ENCODE measurements around the gene EEIG1. TPM values are rescaled to one million over a fixed set of nuclear protein-coding genes. Genes with fewer than 3 reads are reported as not detected.

The EEIG1 gene
- polyA plus RNA-seq, 1 donor (not counting 4 experiments of a cell fraction or from before 2014, with no cell fraction given): 3.7 TPM

- no peak for DNase-seq (ENCODE audit: low read depth, low spot score)
- peak overlapping the region; percentile 44 for H3K27ac ChIP-seq (ENCODE audit: control insufficient read depth, insufficient read depth, low read length)
- peak overlapping the region; percentile 72 for H2AFZ ChIP-seq (ENCODE audit: control insufficient read depth, low read length)
- H3K27me3 ChIP-seq (ENCODE audit: control insufficient read depth, extremely low read depth, insufficient read depth, low read length): no peaks in the 10 kb centered on the region
- TF ChIP-seq EZH2 (IDR thresholded peaks at IDR 0.05; ENCODE audit: low read length): no peak
- TF ChIP-seq, protein P1, sequence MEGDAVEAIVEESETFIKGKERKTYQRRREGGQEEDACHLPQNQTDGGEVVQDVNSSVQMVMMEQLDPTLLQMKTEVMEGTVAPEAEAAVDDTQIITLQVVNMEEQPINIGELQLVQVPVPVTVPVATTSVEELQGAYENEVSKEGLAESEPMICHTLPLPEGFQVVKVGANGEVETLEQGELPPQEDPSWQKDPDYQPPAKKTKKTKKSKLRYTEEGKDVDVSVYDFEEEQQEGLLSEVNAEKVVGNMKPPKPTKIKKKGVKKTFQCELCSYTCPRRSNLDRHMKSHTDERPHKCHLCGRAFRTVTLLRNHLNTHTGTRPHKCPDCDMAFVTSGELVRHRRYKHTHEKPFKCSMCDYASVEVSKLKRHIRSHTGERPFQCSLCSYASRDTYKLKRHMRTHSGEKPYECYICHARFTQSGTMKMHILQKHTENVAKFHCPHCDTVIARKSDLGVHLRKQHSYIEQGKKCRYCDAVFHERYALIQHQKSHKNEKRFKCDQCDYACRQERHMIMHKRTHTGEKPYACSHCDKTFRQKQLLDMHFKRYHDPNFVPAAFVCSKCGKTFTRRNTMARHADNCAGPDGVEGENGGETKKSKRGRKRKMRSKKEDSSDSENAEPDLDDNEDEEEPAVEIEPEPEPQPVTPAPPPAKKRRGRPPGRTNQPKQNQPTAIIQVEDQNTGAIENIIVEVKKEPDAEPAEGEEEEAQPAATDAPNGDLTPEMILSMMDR (optimal IDR thresholded peaks at IDR 0.05 in 1 of 3, IDR thresholded peaks at IDR 0.05 in 1 of 3, conservative IDR thresholded peaks at IDR 0.05 in 1 of 3; ENCODE audit: extremely low read depth in 1 of 3, insufficient read depth in 2 of 3, low read length in 3 of 3): no peak
- no peaks in the 10 kb centered on the region for H3K79me2 ChIP-seq (ENCODE audit: control insufficient read depth, insufficient read depth, low read length)
- H3K9me3 ChIP-seq (ENCODE audit: control insufficient read depth, low read depth, low read length): no peaks in the 10 kb centered on the region
- H3K4me3 ChIP-seq (ENCODE audit: control insufficient read depth in 2 of 3, extremely low read depth in 1 of 3, insufficient read depth in 2 of 3, low read depth in 1 of 3, low read length in 3 of 3): peak overlapping the region in 1 of 3 experiments; percentile 1
- H3K9me1 ChIP-seq (ENCODE audit: control insufficient read depth, extremely low read depth, insufficient read depth, low read length): no peaks in the 10 kb centered on the region
- H3K4me1 ChIP-seq (ENCODE audit: control insufficient read depth, extremely low read depth, insufficient read depth, low read length): peaks cover 25% of the 10 kb centered on the region
- H3K4me2 ChIP-seq (ENCODE audit: control insufficient read depth, extremely low read depth, insufficient read depth, low read depth, low read length): peak overlapping the region; percentile 22
- peak overlapping the region; percentile 10 for H3K9ac ChIP-seq (ENCODE audit: control insufficient read depth, extremely low read depth, insufficient read depth, low read length)
- FAIRE-seq: peak; percentile 17
- dilution Hi-C loops (cut with MboI; ENCODE audit: extremely low pct_ligation_motif_present, low sequenced_read_pairs): no loop called here
- peaks cover 0 to 3% of the 10 kb centered on the region in 2 experiments for H3K36me3 ChIP-seq (ENCODE audit: control insufficient read depth in 2 of 2, extremely low read depth in 1 of 2, insufficient read depth in 2 of 2, low read length in 2 of 2)
- H4K20me1 ChIP-seq (ENCODE audit: control insufficient read depth, extremely low read depth, insufficient read depth, low read length): no peaks in the 10 kb centered on the region
Observed at GRCh38 chr9:127960410-127961154, 20.2 kb downstream of the EEIG1 start.

- Histone ChIP-seq H3K79me2 (ENCODE audit: control insufficient read depth, insufficient read depth, low read length) (peaks cover under 1% of the 10 kb centered on the region), H2AFZ (ENCODE audit: control insufficient read depth, low read length) (peak overlapping the region; percentile 72), H3K36me3 (ENCODE audit: control insufficient read depth in 2 of 2, extremely low read depth in 1 of 2, insufficient read depth in 2 of 2, low read length in 2 of 2) (peaks cover 0 to 3% of the 10 kb centered on the region in 2 experiments), H3K4me1 (ENCODE audit: control insufficient read depth, extremely low read depth, insufficient read depth, low read length) (peaks cover 25% of the 10 kb centered on the region), H3K9me1 (ENCODE audit: control insufficient read depth, extremely low read depth, insufficient read depth, low read length) (peaks cover 2% of the 10 kb centered on the region), H3K4me2 (ENCODE audit: control insufficient read depth, extremely low read depth, insufficient read depth, low read depth, low read length) (peak overlapping the region; percentile 22), H3K9ac (ENCODE audit: control insufficient read depth, extremely low read depth, insufficient read depth, low read length) (peak overlapping the region; percentile 10), H3K27me3 (ENCODE audit: control insufficient read depth, extremely low read depth, insufficient read depth, low read length) (no peaks in the 10 kb centered on the region), H4K20me1 (ENCODE audit: control insufficient read depth, extremely low read depth, insufficient read depth, low read length) (no peaks in the 10 kb centered on the region), H3K27ac (ENCODE audit: control insufficient read depth, insufficient read depth, low read length) (peak overlapping the region; percentile 44), H3K9me3 (ENCODE audit: control insufficient read depth, low read depth, low read length) (no peaks in the 10 kb centered on the region), H3K4me3 (ENCODE audit: control insufficient read depth in 2 of 3, extremely low read depth in 1 of 3, insufficient read depth in 2 of 3, low read depth in 1 of 3, low read length in 3 of 3) (no peak overlapping the region)
- FAIRE-seq: no peak
- TF ChIP-seq, protein P1 (optimal IDR thresholded peaks at IDR 0.05 in 1 of 3, IDR thresholded peaks at IDR 0.05 in 1 of 3, conservative IDR thresholded peaks at IDR 0.05 in 1 of 3; ENCODE audit: extremely low read depth in 1 of 3, insufficient read depth in 2 of 3, low read length in 3 of 3): no peak
- no peak for TF ChIP-seq EZH2 (IDR thresholded peaks at IDR 0.05; ENCODE audit: low read length)
- dilution Hi-C loops (cut with MboI; ENCODE audit: extremely low pct_ligation_motif_present, low sequenced_read_pairs): no loop called here
- DNase-seq (ENCODE audit: low read depth, low spot score): no peak
Observed at GRCh38 chr9:127959841-127960409, 20.9 kb downstream of the EEIG1 start.
